UCSD-AML1 (cell line): ENCODE measurements around the gene SLC34A2.
"Not testable (repeated sequence)": the region's sequence is repeated elsewhere in the genome, so short reads cannot be mapped to it uniquely, and the experiment has no call there.

ENCODE experiments used
- DNase-seq: peaks from one replicate; lab custom pipeline; 2025; ENCODE audit not compliant: unreplicated experiment; lab: John Stamatoyannopoulos, UW

SLC34A2 gene

DNA sequence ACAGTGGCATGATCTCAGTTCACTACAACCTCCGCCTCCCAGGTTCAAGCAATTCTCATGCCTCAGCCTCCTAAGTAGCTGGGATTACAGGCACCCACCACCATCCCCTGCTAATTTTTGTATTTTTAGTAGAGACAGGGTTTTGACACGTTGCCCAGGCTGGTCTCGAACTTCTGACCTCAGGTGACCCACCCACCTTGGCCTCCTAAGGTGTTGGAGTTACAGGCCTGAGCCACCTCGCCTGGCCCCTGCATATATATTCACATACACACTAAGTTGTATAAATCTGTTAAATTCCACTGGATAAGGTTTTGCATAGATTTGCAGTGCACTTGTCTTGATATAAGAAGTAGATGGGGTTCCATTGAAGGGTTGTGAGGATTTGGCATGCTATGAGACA is 5.8 kb downstream of the SLC34A2 start:
- DNase-seq, result not testable (repeated sequence)

DNA sequence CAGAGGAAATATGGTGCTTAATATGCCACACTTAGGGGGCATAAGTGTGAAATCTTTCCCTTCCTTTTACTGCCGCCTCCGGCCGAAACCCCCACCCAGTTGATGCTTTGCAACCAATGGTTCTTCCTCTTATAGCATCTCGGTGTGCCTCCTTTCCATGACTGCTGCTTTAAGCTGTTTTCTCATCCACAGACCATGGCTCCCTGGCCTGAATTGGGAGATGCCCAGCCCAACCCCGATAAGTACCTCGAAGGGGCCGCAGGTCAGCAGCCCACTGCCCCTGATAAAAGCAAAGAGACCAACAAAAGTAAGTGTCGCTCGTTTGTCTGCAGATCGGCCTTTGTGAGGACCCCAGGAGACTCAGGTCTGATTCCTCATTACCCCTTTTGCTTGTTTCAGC is 6.7 kb downstream of the SLC34A2 start:
- no peak for DNase-seq

DNA sequence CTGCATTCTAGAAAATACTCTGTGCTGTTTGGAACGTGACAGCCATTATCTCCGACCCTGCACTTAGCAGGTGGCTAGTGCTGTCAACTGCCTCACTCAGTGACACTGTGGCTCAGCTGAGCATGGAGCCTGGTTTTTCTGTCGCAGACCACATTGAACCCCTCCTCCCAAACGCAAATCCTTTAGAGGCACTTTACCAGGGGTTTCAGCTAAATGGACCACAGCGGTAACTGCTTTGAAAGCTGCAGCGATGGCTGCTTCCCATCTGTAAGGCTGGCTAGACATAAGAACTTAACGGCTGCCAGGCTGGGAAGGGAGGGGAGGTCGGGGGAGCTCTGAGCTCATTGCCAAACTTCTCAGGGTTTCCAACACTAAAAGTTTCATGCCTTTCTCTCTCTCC is 8.1 kb downstream of the SLC34A2 start:
- no peak for DNase-seq

DNA sequence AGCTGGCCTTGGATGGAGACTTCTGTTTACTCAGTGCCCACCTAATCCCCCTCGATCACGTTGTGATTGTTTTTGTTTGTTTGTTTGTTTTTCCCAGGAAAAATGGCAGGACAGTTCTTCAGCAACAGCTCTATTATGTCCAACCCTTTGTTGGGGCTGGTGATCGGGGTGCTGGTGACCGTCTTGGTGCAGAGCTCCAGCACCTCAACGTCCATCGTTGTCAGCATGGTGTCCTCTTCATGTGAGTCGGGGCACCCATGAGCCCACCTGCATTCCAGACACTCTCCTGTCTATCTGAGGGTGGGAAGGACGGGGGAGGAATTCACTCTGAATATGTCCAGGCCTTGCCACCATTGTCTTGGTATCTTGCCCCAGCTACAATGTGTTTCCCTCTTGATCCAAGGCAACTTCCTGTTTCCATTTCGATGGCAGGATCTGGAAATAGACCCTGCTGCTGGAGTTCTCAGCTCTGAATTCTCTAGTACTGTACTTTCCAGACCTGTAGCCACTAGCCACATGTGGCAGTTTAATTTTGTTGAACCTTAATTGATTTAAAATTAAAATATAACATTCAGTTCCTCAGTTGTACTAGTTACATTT is 10.5 kb downstream of the SLC34A2 start:
- DNase-seq, result no peak

DNA sequence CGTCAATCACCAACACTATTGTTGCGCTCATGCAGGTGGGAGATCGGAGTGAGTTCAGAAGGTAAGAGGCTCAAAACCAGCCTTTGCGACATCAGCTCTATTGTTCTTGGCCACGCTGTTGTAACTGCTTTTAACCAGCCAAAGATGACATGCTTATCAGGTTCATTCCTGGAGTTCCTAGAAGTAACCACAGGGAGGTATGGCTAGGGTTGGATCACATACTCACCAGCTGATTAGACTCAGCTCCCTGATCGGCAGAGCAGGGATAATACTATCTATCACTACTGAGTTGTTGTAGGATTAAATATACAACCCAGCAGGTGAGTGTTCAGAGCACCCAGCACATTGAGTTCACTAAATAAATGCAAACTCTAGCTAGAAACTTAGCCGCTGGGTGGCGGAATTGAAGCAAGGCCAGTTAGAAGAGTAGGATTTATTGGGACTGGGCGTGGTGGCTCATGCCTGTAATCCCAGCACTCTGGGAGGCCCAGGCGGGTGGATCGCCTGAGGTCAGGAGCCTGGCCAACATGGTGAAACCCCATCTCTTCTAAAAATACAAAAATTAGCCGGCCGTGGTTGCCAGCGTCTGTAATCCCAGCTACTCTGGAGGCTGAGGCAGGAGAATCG is 12.4 kb downstream of the SLC34A2 start:
- DNase-seq, result no peak

DNA sequence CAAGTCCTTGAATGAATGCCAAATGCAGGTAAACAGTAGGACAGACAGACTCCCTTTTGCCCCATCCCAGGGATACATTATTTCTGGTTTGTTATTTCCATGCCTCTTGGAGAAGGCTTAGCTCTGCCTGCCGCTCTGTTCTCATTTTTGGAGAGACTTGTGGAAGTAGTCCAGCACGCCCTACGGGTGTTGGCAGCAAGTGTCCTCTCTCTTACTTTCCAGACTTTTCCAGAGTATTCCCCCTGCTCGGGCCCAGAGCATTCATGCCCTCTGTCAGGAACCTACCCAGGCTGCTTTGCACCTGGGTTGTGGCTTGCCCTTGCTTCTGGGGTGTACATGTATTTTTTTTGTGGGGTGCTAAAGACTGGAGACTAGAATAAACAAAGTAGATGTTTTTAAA is 15.3 kb downstream of the SLC34A2 start:
- no peak for DNase-seq

DNA sequence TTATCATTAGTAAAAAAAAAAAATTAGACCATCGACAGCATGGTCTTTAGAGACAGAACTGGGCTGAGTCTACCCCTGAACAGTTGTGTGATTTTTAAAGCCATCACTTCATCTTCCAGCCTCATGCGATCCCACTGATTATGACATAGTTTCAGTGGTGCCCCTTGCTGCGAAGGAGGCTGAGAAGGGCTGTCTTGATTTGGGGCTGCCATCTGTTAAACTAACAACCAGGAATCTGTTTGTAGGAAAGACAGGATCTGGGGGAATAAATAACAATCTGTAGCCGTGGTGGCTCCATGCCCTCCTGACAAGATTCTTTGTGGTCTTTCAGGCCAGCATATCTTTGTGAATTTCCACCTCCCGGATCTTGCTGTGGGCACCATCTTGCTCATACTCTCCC is 17.1 kb downstream of the SLC34A2 start:
- DNase-seq, result no peak

DNA sequence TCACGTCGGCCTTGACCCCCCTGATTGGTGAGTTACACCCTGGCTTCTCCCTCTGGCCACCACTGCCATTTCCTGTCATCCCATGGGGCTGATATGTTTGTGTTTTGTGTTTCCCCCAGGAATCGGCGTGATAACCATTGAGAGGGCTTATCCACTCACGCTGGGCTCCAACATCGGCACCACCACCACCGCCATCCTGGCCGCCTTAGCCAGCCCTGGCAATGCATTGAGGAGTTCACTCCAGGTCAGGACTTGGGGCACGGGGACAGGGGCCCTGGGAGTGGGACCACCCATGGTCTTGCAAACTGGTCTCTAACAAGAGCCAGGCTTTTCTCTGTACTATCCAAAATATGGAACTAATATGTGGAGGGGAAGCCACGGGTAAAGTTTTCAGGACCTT is 18.7 kb downstream of the SLC34A2 start:
- DNase-seq, result no peak

DNA sequence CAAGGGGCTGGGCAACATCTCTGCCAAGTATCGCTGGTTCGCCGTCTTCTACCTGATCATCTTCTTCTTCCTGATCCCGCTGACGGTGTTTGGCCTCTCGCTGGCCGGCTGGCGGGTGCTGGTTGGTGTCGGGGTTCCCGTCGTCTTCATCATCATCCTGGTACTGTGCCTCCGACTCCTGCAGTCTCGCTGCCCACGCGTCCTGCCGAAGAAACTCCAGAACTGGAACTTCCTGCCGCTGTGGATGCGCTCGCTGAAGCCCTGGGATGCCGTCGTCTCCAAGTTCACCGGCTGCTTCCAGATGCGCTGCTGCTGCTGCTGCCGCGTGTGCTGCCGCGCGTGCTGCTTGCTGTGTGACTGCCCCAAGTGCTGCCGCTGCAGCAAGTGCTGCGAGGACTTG is 20.6 kb downstream of the SLC34A2 start:
- no peak for DNase-seq

DNA sequence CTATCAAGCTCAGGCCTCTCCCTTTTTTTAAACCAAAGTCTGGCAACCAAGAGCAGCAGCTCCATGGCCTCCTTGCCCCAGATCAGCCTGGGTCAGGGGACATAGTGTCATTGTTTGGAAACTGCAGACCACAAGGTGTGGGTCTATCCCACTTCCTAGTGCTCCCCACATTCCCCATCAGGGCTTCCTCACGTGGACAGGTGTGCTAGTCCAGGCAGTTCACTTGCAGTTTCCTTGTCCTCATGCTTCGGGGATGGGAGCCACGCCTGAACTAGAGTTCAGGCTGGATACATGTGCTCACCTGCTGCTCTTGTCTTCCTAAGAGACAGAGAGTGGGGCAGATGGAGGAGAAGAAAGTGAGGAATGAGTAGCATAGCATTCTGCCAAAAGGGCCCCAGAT is 21.5 kb downstream of the SLC34A2 start:
- DNase-seq, result no peak

DNA sequence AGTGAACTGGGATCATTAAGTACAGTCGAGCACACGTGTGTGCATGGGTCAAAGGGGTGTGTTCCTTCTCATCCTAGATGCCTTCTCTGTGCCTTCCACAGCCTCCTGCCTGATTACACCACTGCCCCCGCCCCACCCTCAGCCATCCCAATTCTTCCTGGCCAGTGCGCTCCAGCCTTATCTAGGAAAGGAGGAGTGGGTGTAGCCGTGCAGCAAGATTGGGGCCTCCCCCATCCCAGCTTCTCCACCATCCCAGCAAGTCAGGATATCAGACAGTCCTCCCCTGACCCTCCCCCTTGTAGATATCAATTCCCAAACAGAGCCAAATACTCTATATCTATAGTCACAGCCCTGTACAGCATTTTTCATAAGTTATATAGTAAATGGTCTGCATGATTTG is 22.3 kb downstream of the SLC34A2 start:
- no peak for DNase-seq

DNA sequence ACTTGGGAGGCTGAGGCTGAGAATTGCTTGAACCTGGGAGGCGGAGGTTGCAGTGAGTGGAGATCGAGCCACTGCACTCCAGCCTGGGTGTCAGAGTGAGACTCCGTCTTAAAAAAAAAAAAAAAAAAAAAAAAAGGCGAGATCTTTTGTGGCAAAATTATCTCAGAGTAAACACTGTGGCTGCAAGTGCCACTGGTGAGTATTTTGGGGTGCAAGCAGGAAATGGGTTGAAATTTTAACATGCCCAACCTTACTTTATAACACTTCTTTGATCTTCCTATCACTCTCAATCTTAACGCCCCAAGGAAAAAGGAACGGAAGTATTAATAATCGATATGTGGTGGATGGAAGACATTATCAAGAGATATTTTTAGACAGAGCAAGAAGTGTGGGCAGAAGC is 32.1 kb downstream of the SLC34A2 start:
- no peak for DNase-seq

DNA sequence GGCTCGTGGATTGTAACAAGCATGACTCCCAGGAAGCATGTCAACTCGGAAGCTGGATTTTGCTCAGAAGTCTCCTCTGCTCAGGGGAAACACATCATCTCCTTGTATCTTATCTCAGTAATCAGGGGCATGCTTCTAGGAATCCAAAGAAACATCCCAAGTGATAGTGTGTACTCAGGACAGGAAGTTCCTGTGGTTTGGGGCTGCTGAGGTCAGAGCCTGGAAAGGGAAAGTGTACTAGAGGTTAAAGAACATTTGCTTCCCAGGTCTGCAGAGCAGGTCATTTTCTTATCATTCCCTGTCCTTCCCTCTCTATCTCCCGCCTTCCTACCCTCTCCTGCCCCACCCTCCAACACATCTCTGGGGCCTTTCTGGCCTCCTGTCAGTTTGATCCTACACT is 38.8 kb downstream of the SLC34A2 start:
- no peak for DNase-seq

DNA sequence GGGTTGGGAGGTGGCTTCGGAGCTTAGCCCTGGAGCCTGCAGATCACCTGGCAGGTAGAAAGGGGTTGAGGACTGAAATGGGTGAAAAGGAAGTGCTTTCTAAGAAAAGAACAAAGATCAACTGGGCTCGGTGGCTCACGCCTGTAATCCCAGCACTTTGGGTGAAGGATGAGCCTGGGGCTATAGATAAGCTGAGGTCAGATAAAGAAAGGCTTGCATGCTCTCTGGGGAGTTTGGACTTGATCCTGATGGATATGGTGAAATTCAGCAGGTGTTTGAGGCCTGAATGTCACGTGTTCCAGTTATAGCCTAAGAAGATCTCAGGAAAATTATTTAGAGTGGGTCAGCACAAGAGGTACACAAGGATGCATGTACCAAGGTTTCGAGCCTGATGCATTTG is 40.8 kb downstream of the SLC34A2 start:
- DNase-seq, result no peak

DNA sequence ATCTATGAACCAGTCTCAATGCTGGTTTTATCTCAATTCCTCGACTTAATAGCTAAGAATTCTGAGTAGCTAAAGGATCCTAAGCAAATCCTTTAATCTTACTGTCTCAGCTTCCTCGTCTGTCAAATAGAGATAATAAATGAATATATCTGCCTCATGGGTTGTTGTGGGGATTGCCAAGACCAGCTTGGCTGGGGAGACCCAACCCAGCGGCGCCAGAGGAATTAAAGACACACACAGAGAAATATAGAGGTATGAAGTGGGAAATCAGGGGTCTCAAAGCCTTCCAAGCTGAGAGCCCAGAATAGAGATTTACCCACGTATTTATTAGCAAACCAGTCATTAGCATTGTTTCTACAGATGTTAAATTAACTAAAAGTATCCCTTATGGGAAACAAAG is 41.9 kb downstream of the SLC34A2 start:
- no peak for DNase-seq

DNA sequence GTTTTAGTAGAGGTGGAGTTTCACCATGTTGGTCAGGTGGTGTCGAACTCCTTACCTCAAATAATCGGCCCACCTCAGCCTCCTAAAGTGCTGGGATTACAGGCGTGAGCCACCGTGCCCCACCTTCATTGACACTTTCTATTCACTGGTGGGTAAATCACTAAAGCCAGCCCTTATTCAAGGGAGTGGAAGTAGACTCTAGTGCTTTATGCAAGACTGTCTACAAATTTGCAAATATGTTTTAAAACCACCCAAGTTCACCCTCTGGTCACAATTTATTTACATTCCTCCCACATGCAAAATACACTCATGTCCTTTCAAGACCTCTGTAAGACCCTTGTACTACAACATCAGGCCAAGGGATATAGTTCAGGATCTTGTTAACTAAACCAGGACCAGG is 45.0 kb downstream of the SLC34A2 start:
- DNase-seq, result no peak

DNA sequence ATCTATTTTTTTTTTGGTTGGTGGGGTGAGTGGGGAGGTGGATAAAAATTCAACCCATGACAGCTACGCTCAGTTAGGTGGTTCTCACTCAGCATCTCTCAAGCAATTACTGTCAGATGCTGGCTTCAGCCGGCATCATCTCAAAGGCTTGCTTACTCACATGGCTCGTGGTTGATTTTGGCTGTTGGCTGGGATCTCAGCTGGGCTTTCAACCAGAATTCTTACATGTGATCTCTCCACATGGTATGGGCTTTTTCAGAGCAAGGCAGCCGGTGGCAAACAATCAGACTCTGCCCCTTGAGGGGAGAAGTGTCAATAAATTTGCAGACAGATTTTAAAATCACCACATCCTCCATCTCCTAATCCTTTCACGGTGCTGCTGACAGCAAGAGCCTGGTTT is 47.2 kb downstream of the SLC34A2 start:
- DNase-seq, result no peak

DNA sequence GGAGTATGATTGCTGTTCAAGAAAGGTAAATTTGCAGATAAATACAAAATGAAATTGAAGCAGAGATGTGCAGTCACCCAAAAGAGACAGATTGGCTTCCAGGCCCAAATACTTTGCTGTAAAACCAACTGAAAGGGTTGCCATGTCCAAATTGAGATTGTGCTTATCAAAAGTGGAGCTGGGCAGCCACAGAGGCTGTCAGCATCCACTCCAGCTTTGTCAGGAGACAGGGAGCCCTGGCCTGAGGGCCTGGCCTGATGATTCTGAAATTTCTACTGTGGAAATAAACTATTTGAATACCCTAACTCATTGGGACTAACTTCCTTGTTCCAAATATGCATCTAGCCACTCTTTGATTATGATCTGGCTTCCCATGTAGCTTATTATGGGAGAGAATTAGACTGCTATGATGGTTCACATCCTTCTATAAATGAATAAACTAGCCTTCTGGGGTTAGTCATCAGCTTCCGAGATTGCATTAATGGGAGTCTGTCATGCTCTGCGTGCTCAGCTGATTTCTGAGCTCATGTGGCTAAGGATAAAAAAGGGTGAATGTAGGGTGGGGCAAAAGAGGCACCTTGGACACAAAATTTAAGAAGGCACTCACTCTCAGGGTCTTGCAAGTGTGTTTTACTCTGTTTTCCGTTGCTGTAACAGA is 48.2 kb downstream of the SLC34A2 start:
- DNase-seq, result no peak

DNA sequence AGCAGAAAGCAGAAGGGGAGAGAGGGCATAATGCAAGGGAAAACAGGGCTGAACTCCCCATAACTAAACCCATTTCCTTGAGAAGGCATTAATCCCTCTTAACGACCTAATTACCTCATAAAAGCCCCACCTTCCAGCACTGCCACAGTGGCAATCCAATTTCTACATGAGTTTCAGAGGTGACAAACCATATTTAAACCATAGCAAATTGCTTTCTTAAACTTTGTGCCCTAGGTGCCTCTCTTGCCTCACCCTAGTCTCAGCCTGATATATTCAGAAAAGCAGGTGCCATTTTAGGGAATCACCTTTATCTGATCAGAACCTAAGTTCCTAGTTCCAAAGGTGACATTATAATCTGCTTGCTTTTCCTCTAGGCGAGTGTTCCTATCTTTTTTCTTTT is 48.9 kb downstream of the SLC34A2 start:
- DNase-seq, result no peak

DNA sequence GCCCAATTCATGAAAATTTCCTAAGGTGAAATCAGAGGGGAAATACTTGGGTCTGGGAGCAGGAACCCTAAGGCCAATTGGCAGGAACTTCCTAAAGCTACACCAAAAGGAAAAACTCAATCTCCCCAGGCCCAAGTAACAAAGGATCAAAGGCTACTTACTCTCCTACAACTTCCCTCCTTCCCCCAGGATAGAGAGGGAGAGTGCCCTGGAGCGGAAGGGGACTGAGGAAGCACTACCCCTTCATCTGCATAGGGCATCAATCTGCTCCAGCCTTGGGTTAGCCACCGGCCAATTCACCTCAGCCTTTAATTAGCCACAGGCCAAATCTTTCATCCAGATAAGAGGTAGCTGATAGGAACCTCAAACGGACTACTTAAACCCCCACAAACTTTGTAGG is 55.0 kb downstream of the SLC34A2 start:
- DNase-seq, result no peak

DNA sequence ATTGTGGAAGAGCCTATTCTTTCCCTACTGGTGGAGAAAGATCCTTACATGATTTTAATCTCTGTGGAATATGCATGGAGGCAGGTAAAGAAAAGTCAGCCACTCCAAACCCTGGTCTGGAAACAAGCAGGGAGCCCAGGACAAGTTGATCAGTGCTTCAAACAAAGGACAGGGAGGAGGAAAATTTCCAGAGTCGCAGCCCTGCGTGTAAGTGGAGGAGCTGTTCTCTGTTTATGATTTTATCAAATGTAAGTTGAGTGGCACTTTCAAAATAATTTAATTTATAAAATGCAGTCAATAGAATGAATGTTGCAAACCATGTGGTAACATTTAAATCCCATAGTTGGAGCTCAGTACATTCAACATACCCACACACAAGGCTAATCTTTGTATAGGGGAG is 57.0 kb downstream of the SLC34A2 start:
- no peak for DNase-seq

DNA sequence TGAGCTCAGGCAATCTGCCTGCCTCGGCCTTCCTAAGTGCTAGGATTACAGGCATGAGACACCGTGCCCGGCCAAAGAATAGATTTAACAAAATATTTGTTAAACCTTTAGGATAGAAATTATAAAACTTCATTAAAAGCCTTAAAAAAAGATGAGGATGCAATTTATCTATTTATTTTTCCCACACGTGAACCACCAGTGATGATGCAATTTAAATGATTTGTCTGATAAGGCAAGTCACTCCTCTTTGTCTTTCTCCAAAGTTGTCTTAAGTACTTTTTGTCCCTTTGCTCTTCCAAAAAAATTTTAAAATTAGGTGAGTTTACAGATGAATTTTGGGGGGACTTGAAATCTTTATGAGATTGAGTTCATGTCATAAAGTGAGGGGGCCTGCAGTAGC is 58.2 kb downstream of the SLC34A2 start:
- DNase-seq, result no peak

DNA sequence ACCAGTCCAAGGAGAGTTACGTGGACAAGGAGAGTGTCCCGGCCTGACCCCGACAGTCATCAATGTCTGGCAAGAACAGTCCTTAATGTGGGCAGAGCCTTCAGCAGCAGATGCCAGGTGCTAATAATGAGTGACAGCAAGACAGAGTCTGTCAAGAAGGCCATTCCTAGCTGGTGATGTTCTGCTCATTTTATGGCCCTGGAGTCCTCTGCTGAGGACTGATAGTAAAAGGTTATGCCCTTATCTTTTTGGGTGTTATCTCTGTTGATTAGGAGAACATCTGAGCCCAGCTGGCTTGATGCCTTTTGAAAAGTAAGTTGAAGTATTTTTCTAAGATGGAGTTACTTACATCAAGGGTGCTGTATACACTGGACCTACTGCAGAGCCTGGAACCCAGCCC is 67.3 kb downstream of the SLC34A2 start:
- no peak for DNase-seq
